ENCODE results near the gene SLC1A4.
A peak's percentile ranks its signal among the peaks of the same experiment; 100 is the strongest.

The SLC1A4 gene

DNA sequence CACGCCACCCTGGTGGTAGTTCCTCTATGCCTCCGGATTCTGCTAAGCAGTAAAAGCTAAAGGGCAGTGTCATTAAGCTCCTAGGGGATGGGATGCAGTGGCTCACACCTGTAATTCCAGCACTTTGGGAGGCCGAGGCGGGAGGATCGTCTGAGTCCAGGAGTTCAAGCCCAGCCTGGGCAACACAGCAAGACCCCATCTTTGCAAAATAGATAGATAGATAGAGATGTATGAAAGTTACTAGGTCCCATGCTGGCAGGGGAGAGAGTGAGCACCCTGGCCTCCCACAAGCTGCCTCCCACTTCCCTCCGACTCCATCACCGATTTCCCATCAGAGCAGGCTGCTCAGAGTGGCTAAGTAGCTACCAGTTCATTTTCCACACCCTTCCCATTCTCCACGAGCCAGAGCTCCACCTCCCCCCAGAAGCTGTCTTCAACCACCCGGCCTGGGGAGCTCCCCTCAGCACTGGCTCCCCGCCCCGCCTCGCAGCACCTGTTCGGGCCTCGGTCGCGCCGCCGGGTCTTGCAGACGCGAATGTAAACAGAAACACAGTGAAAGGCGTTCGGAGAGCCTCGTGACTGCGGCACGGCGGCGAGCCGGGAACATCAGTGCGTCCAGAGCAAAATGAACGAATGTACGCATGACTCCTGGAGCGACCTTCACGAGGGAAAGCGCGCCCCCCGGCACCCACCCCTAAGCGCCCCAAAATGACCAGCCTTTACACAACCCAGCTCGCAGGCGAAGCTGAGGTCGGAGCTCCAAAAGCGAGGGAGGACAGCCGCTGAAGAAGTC lies 66.4 kb downstream of the SLC1A4 start:
- DNase-seq: no peak

DNA sequence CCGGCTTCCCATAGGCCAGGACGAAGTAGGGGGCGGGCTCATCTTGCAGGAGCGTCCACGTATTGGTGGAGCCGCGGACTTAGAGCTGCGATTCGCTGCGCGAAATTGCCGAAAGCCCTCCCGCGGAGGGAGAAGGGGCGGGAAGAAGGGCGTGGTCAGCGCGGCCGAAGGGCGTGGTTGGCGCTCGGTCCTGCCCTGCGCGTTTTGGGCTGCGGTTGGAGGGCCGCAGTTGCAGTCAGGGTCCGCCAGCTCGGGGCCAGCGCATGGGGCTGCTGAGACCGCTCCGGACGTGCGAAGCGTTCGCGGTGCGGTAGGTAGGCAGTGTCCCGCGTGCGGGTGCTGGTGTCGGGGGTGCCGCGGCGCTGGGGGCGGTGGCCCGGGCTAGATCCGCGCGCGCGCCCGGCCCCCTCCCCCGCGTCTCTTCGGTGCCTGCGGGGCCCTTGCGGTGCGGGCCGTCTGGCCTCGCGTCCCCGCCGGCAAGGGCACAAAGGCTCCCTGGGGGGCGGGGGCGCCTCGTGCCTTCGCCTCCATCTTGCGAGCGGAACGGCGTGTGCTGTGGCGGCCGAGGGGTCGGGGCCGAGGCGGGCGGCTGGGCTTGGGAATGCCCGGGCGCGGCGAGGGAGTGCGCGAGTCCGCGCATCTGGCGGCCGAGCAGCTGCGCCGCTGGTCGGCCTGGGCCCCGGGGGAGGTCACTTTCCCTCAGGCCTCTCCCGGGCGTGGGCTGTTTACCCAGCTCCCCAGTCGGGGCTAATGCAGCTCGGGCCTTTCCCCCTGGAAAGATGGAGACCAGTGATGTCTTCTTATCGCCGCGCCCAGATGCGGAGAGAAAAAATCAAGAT lies 67.2 kb downstream of the SLC1A4 start, which contains the start of gene CEP68:
CEP68 (plus strand) TSS at position 202 of the 839 bp plus-strand sequence. CDS start 13,029 bp downstream, outside the sequence.
- DNase-seq: peak; percentile 97

DNA sequence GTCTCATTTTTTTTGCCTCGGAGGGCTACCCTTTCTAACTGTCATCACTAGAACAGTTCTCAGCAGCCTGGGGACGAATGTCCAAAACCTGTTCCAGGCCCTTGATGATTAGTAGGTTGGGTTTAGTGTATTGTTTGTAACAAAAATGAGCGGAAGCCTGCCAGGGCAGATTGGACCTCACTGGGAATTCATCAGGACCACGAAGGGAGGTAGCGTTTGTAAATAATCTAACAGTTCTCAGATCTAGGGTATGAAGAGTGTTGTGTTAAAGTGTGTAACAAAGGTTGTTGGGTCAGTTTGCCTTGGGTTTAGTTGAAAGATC lies 67.8 kb downstream of the SLC1A4 start:
- DNase-seq: no peak

DNA sequence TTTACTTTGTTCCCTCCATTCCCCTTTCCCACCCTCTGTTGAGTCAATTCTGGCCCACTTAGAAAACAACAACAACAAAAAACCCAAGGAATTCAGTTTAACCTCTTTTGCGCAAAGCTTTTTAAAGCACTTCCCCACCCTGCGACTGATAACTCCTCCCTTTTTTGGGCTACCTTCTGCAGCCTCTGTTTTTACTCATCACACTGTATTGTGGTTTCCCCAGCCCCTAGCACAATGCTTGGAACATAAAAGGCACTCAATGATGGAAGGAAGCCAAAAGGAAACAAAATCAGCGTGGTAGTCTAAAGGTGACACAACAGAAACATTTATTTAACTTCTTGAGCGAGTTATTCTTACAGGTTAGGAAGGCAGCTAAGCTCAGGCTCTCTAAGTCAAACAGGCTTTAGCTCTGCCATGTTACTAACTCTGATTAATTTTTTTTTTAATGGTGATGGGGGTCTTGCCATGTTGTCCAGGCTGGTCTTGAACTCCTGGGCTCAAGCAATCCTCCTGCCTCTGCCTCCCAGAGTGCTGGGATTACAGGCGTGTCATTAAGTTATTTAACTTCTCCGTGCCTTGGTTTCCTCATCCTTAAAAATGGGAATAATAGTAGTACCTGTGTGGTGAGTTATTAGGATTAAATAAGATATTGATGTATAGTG lies 68.3 kb downstream of the SLC1A4 start:
- DNase-seq: peak; percentile 59

DNA sequence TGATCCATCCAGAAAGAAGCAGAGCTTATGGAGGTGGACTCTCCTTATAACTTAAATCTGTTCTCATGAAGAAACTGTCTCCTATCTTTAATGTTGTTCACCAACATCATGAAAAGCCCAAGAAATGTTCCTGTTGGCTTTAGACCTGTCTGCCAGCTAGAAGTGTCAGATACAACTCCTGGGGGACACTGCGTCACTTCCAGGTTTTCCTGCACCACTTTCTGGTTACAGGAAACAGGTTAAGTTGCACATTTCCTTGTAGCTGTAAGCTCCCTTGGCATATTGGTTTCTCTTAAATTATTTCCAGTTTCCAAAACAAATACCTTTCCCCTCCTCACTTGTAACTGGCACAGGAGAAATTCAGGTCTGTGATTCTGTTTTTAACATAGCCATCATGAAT lies 69.9 kb downstream of the SLC1A4 start:
- no peak for DNase-seq

DNA sequence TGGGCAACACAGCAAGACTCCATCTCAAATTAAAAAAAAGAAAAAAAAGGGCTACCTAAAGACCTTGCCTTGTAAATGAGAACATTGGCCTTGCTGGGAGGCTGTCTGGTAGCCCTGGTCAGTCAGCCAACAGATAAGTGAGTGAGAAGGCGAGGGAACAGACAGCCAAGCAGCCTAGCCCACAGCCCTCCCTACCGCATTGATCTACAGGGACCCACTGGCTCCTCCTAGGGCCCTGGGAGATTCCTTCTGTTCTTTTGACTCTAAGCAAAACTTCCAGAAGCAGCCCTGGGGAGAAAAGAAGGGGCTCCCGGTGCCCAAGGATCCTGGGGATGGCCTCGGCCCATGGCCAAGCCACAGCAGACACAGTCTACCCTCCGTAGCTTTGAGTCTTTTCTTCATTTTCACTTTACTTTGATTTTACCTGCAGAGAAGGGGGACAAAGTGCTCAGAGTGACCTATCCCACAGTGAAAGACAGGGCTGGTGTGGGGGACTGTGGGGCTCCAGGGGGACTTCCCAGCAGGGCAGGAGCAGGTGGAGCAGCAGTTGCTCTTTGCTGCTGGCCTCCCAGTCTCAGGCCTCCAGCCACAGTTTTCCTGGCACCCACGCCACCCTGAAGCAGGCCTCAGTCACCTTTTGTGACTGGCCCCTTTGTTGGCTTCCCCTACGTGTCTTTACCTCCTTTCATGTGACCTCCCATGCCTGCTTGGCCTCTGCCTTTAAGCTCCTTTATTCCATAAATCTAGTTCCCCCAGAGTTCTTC lies 72.1 kb downstream of the SLC1A4 start:
- DNase-seq: no peak

DNA sequence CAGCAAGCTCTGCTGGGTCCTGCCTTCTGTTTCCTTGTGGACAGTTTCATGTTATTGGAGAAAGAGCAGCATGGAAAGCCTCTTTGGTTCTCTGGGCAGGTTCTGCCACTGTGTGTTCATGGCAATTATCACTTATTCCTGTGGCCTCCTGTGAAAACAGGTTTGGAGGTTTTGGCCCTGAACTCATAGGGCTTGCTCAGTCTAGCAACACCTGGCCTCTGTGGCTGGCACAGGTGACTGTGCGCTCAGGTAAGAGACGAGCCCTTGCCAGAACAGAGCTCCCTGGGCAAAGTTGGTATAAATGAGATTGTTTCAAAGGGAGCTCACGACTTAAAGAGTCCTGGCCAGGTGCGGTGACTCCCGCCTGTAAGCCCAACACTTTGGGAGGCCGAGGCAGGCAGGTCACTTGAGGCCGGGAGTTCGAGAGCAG lies 72.7 kb downstream of the SLC1A4 start:
- DNase-seq: no peak

DNA sequence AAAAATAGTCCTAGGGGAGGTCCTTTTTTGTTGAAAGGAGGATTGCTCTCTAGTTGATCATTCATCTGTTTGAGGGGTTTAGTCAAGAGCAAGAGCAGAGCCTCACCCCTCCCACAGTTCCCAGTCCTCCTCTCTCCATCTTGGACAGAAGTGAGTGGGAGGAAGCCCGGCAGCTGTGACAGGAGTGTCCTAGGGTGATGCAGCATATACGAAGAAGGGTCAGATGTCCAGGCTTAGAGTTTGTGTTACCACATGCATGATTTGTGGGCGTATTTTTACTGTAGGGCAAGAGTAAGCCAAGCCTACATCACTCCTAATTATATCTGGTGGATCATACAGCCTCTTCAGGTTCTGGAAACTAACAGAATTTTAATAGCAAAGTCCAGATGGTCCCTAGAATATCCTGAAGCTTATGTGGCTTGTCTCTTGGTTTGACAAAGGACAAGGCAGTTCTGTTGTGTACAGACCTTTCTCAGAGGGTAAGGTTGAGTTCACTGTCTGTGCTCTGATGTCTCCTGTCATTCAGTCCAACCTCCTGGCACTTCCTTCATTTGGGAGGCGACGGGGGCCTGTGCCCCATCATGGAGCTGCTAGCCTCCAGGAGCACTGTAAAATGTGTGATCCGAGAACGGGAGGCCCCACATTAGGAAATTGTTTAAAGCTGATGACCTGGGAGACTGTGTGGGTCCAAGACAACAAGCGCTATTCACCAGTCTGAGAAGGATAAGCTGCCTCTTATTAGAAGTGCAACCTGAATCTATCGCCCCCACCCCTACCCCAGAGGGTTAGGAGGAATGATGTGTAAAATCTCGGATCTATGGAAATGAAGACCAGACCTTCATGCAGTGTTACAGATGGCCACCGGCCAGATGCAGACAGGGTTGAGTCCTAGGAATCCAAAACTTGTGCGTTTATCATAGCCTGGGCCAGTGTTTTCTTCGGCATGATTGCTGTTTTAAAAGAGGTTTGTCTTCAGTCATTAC lies 73.9 kb downstream of the SLC1A4 start:
- DNase-seq: peak; percentile 63

DNA sequence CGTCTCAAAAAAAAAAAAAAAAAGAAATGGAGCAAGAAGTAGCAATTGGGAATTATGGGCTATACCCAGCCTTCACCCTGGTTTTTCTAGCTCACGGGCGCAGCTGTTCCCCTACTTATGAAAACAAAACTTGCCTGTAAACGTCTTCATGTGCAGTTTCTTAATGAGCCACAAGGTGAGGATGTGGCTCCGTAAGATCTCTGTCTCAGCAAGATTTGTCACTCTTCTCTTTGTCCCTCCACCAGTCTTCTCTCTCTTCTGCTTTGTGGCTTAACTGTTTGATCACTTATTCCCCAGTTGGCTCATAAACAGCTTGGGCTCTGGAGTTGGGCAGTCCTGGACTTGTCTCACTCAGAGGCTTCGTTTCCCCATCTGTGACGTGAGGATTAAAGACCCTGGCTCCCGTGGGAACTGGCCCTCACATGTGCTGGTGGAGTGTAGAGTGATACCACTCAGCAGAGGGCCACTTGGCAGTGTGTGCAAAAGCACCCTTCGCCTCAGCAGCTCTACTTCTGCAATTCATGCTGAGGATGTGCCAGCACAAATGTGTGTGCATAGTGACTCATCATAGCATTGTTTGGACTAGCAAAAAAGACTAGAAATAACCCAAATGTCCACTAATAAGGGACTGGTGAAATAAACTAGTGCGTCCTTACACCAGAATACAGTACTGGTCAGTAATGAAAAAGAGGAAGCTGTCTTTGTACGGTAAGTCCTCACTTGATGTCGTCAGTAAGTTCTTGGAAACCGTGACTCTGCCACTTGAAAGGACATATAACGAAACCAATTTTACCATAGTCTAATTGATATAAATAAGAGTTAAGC lies 75.7 kb downstream of the SLC1A4 start:
- peak; percentile 79 for DNase-seq

DNA sequence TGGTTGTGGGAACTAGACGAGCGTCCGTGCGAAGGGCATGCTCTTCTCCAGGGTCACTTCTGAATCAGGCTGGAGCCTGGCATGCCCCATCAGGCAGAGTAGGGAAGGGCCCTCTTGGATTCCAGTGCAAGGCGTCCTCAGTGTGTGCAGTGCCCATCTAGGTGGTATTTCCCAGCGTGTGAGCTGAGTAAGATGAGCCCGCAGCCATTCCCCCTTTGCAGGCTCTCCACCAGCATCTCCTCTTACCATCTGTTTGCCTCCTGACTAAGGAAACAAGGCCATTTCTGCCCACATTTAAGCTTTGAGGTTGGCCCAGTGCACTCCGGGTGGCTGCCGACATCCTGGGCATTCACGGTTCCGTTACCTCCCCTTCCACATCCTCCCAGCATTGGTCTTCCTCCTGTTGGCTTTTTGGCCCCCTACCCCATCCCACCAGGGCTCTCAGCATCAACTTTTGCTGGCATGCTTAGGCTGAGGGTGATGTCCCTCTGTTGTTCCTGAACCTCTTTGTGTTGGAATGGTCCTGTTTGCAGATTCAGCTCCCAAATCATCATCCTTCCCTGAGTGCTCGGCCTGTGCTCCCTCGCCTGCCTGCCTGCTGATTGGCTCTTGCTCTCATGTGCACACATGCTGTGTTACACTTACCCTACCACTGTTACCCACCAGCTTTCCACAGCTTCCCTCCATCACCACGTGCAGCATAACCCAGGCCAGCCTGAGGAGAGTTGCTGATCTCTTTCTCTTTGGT lies 78.8 kb downstream of the SLC1A4 start:
- no peak for DNase-seq

DNA sequence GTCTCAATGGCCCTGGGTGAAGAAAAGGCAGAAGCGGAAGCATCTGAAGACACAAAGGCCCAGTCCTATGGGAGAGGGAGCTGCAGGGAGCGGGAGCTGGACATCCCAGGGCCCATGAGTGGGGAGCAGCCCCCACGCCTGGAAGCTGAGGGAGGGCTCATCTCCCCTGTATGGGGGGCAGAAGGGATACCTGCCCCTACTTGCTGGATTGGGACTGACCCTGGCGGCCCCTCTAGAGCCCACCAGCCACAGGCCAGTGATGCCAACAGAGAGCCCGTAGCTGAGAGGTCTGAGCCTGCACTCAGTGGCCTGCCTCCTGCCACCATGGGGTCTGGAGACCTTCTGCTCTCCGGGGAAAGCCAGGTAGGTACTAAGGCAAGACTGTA lies 80.2 kb downstream of the SLC1A4 start:
- DNase-seq: no peak

DNA sequence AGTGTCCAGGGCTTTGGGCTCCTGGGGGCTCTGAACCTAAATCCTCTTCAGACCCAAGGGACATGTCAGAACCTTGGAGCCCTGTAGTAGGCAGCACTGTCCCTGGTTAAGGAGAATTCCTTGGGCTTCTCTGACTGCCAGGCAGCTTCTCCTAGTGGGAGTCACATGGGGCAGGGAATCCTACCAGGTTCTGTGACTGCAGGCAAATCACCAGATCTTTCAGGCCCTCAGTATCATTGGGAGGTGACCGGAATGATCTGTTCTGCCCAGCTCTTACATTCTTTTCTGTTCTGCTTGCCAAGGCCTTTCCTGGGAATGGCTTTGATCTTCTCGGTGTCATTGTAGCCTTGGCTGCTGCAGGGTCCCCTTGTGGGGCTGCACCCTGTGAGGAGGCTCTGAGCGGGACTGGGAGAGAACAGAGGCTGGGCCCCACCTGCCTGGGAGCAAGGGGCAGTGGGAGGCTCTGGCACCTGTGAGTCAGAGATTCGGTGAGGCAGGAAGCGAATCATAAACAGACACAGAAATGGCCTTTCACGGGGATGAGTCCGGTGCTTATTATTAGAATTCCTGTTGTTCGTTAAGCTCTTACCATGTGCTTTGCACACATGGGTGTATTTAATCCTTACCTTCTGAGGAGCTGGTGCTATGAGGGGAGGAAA lies 81.1 kb downstream of the SLC1A4 start:
- peak; percentile 64 for DNase-seq

DNA sequence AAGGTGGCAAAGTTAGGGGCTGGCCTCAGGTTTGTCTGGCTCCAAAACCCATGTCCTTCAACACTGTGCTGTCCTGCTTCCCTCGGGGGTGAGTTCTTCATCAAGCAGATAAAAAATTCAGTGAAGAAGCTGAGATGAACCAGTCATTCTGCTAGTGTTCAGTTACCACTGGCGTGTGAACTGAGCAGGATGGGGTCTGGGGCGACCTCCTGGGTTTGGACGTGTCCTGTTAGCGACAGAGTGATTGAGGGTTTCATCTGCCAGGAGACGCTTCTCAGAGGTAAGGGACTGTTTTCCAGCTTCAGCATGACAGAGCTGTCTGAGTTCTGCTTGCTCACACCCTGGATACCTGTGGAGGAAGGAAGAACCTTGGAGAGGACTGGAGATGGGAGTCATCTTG lies 81.7 kb downstream of the SLC1A4 start:
- DNase-seq: no peak

DNA sequence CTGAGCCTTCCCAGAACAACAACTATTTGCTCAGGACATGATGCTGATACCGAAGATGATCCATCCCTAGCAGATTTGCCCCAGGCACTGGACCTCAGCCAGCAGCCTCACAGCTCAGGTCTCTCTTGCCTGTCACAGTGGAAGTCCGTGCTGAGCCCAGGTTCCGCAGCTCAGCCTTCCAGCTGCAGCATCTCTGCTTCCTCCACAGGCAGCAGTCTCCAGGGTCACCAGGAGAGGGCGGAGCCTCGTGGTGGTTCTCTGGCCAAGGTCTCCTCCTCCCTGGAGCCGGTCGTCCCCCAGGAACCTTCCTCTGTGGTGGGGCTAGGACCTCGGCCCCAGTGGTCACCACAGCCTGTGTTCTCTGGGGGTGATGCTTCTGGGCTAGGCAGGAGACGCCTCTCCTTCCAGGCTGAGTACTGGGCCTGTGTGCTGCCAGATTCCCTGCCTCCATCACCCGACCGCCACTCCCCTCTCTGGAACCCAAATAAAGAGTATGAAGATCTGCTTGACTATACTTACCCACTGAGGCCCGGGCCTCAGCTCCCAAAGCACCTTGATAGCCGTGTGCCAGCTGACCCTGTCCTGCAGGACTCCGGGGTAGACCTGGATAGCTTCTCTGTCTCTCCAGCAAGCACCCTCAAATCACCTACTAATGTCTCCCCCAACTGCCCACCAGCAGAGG lies 82.4 kb downstream of the SLC1A4 start:
- no peak for DNase-seq

DNA sequence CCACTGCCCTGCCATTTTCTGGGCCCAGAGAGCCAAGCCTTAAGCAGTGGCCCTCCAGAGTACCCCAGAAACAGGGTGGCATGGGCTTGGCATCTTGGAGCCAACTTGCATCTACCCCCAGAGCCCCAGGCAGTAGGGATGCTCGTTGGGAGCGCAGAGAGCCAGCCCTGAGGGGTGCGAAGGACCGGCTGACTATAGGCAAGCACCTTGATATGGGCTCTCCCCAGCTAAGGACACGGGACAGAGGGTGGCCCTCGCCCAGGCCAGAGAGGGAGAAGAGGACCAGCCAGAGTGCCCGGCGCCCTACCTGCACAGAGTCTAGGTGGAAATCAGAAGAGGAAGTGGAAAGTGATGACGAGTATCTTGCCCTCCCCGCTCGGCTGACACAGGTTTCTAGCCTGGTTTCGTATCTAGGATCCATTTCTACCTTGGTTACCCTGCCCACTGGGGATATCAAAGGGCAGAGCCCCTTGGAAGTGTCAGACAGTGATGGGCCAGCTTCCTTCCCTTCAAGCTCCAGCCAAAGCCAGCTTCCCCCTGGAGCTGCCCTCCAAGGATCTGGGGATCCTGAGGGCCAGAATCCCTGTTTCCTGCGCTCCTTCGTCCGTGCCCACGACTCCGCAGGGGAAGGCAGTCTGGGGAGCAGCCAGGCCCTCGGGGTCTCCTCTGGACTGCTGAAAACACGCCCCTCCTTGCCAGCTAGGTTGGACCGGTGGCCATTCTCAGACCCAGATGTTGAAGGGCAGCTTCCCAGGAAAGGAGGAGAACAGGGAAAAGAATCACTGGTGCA lies 83.2 kb downstream of the SLC1A4 start:
- no peak for DNase-seq
